Kidney glomerular epithelial cell (primary cell): ENCODE measurements around the gene GUCA2B.

Experiments
- DNase-seq: peaks from one replicate; lab custom pipeline; 2025; lab: John Stamatoyannopoulos, UW

The GUCA2B gene

GRCh38 chr1:42167611-42168390 is 14.6 kb downstream of the GUCA2B start:
- no peak for DNase-seq

- no peak for DNase-seq
Observed at GRCh38 chr1:42168391-42168670, 15.1 kb downstream of the GUCA2B start.

GRCh38 chr1:42168763-42169162 is 15.6 kb downstream of the GUCA2B start:
- no peak for DNase-seq

GRCh38 chr1:42170779-42171621 is 17.8 kb downstream of the GUCA2B start:
- DNase-seq, result no peak

GRCh38 chr1:42171679-42172266 is 18.6 kb downstream of the GUCA2B start:
- no peak for DNase-seq

GRCh38 chr1:42172381-42173133 is 19.3 kb downstream of the GUCA2B start:
- no peak for DNase-seq

- peak; percentile 55 for DNase-seq
Observed at GRCh38 chr1:42173155-42173933, 20.1 kb downstream of the GUCA2B start.

- DNase-seq, result no peak
Observed at GRCh38 chr1:42173961-42174735, 20.9 kb downstream of the GUCA2B start.

GRCh38 chr1:42175314-42176054 is 22.3 kb downstream of the GUCA2B start:
- DNase-seq, result no peak

GRCh38 chr1:42176902-42177519 is 23.8 kb downstream of the GUCA2B start:
- peak; percentile 34 for DNase-seq

GRCh38 chr1:42177541-42177981 is 24.4 kb downstream of the GUCA2B start:
- DNase-seq, result peak; percentile 81

- DNase-seq, result no peak
Observed at GRCh38 chr1:42178249-42178648, 25.0 kb downstream of the GUCA2B start.

- no peak for DNase-seq
Observed at GRCh38 chr1:42179275-42179674, 26.1 kb downstream of the GUCA2B start.

- no peak for DNase-seq
Observed at GRCh38 chr1:42179900-42180329, 26.7 kb downstream of the GUCA2B start.

GRCh38 chr1:42181687-42182086 is 28.5 kb downstream of the GUCA2B start:
- DNase-seq, result no peak

- DNase-seq, result no peak
Observed at GRCh38 chr1:42183210-42183956, 30.2 kb downstream of the GUCA2B start.

GRCh38 chr1:42183957-42184268 is 30.7 kb downstream of the GUCA2B start:
- DNase-seq, result no peak

GRCh38 chr1:42184616-42185015 is 31.4 kb downstream of the GUCA2B start:
- no peak for DNase-seq

GRCh38 chr1:42186152-42186551 is 32.9 kb downstream of the GUCA2B start:
- peak; percentile 81 for DNase-seq
